Loucy (cell line): ENCODE results near the gene IL24.

Experiments
- H2AFZ ChIP-seq: fragments of 200-600 bp; sonication (generic); 2 replicates; pipeline ENCODE4 v1.6.0; 2016; ENCODE audit warnings: antibody characterized with exemption, mild to moderate bottlenecking, low read length, moderate library complexity
- H3F3A ChIP-seq: fragments of 200-600 bp; 2 replicates; pipeline ENCODE4 v1.6.0; 2016; ENCODE audit warnings: antibody characterized with exemption, low read depth, mild to moderate bottlenecking
- H3K27me3 ChIP-seq: fragments of 200-600 bp; sonication (generic); 2 replicates; pipeline ENCODE4 v1.6.1; 2014; ENCODE audit warnings: low read length, mild to moderate bottlenecking; ENCODE audit not compliant: insufficient read depth, poor library complexity, severe bottlenecking
- H3K36me3 ChIP-seq: fragments of 200-600 bp; sonication (generic); 2 replicates; pipeline ENCODE4 v1.6.1; 2016; ENCODE audit warnings: low read length; ENCODE audit not compliant: insufficient read depth
- H3K4me1 ChIP-seq: fragments of 200-600 bp; sonication (generic); 2 replicates; pipeline ENCODE4 v1.5.1; 2014; ENCODE audit warnings: low read length, mild to moderate bottlenecking; ENCODE audit not compliant: insufficient read depth, poor library complexity, severe bottlenecking
- H3K4me2 ChIP-seq: fragments of 200-600 bp; sonication (generic); 2 replicates; pipeline ENCODE4 v1.6.0; 2014; ENCODE audit warnings: antibody characterized with exemption, low read length, low read depth, mild to moderate bottlenecking; ENCODE audit not compliant: poor library complexity, severe bottlenecking
- H3K4me3 ChIP-seq: fragments of 200-600 bp; sonication (generic); 2 replicates; pipeline ENCODE4 v1.5.1; 2014; ENCODE audit warnings: low read length, mild to moderate bottlenecking, mixed read lengths; ENCODE audit not compliant: poor library complexity, severe bottlenecking
- H3K79me2 ChIP-seq: fragments of 200-600 bp; sonication (generic); 2 replicates; pipeline ENCODE4 v1.6.1; 2014; ENCODE audit warnings: low read length; ENCODE audit not compliant: insufficient read depth
- H3K9ac ChIP-seq: fragments of 200-600 bp; sonication (generic); 2 replicates; pipeline ENCODE4 v1.6.0; 2014; ENCODE audit warnings: mild to moderate bottlenecking, low read depth, low read length, moderate library complexity; ENCODE audit not compliant: poor library complexity, severe bottlenecking
- H3K9me2 ChIP-seq: fragments of 200-600 bp; sonication (generic); replicated peaks from 2 replicates; pipeline ENCODE4 v1.6.1; 2016; ENCODE audit warnings: low read depth, low read length, mixed read lengths
- H3K9me3 ChIP-seq: fragments of 200-600 bp; sonication (generic); 2 replicates; pipeline ENCODE4 v1.6.1; 2014; ENCODE audit warnings: mild to moderate bottlenecking, antibody characterized with exemption, low read length, low read depth; ENCODE audit not compliant: insufficient read depth
- H4K20me1 ChIP-seq: fragments of 200-600 bp; sonication (generic); 2 replicates; pipeline ENCODE4 v1.6.0; 2014; ENCODE audit warnings: antibody characterized with exemption, low read length, mild to moderate bottlenecking; ENCODE audit not compliant: insufficient read depth, poor library complexity, severe bottlenecking
- EZH2phosphoT487 ChIP-seq: fragments of 200-600 bp; IDR thresholded peaks from 2 replicates; pipeline ENCODE4 v1.6.1; 2018; ENCODE audit warnings: antibody characterized with exemption, mild to moderate bottlenecking, moderate library complexity, borderline replicate concordance
- TF ChIP-seq, protein P1 (sequence below): fragments of 200-600 bp; sonication (generic); conservative IDR thresholded peaks from 2 replicates; pipeline ENCODE4 v1.5.1; 2014; ENCODE audit warnings: mild to moderate bottlenecking, antibody characterized with exemption, low read length

The IL24 gene

DNA sequence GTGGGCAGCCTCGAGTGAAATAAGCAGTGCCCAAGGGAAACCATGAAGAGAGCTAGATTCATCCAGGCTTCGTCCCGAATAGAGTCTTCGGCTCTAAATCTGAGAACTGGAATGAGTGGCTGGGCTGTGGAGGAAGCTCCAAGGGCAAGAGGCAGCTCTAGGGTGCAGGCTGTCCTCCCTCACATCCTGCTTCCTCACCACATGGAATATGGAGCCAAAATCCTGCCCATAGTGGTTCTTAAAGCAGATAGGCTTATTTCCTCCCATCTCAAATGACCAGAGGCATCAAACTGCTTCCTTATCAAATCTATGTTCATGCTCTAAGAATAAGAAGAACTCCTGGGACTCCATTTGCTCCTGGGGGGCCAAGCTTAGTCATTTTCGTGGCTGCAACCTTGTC is 2.5 kb downstream of the IL24 start:
- Histone ChIP-seq H3K4me1 (no peaks in the 10 kb centered on the region), H3K4me3 (no peak overlapping the region), H3K4me2 (no peak overlapping the region), H3K9me2 (no peaks in the 10 kb centered on the region), H4K20me1 (no peaks in the 10 kb centered on the region), H3K27me3 (no peaks in the 10 kb centered on the region), H3K36me3 (no peaks in the 10 kb centered on the region), H3K79me2 (no peaks in the 10 kb centered on the region), H3F3A (no peaks in the 10 kb centered on the region), H2AFZ (no peak overlapping the region), H3K9ac (no peak overlapping the region), H3K9me3 (no peaks in the 10 kb centered on the region)
- TF ChIP-seq EZH2phosphoT487 = no peak
- TF ChIP-seq, protein P1, sequence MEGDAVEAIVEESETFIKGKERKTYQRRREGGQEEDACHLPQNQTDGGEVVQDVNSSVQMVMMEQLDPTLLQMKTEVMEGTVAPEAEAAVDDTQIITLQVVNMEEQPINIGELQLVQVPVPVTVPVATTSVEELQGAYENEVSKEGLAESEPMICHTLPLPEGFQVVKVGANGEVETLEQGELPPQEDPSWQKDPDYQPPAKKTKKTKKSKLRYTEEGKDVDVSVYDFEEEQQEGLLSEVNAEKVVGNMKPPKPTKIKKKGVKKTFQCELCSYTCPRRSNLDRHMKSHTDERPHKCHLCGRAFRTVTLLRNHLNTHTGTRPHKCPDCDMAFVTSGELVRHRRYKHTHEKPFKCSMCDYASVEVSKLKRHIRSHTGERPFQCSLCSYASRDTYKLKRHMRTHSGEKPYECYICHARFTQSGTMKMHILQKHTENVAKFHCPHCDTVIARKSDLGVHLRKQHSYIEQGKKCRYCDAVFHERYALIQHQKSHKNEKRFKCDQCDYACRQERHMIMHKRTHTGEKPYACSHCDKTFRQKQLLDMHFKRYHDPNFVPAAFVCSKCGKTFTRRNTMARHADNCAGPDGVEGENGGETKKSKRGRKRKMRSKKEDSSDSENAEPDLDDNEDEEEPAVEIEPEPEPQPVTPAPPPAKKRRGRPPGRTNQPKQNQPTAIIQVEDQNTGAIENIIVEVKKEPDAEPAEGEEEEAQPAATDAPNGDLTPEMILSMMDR = no peak

DNA sequence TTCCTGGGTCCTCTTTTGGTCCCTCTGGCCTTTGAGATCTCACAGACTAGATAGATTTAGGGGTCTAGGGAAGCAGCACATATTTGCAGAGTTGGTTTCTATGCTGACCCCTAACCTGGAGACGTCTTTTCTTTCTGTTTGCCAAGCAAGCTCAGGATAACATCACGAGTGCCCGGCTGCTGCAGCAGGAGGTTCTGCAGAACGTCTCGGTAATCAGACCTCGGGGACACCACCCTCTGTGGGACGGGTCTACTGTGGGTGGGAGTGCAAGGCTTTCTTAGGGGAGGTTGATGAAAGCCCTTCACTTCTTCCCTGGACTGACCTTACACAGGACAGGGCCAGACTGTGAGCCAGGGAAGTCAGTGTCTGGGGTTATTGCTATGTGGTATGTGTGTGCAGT is 2.9 kb downstream of the IL24 start:
- H3K9me3 ChIP-seq = no peaks in the 10 kb centered on the region
- no peaks in the 10 kb centered on the region for H4K20me1 ChIP-seq
- H3K9ac ChIP-seq = no peak overlapping the region
- no peak overlapping the region for H3K4me3 ChIP-seq
- H3F3A ChIP-seq = no peaks in the 10 kb centered on the region
- H3K4me1 ChIP-seq = no peaks in the 10 kb centered on the region
- H3K9me2 ChIP-seq = no peaks in the 10 kb centered on the region
- H2AFZ ChIP-seq = no peak overlapping the region
- H3K4me2 ChIP-seq = no peak overlapping the region
- H3K27me3 ChIP-seq = no peaks in the 10 kb centered on the region
- H3K36me3 ChIP-seq = no peaks in the 10 kb centered on the region
- no peaks in the 10 kb centered on the region for H3K79me2 ChIP-seq
- TF ChIP-seq EZH2phosphoT487 = no peak
- TF ChIP-seq, protein P1 = no peak

DNA sequence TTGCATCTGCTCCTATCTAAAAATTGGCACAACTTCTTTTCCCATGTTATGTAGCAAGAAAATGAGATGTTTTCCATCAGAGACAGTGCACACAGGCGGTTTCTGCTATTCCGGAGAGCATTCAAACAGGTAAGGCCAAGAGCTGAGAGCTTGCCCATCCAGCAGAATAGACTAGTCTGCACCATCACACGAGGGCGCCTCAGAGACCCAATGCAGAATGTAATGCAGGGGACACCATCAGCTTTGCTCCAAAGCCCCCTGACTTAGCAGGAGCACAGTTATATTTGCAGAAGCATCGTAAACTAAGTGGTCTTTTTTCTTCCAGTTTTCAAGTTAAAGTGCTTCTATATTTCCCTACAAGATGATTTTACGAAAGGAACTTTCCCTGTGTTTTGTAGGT is 4.7 kb downstream of the IL24 start:
- TF ChIP-seq, protein P1 = no peak
- TF ChIP-seq EZH2phosphoT487 = no peak
- no peaks in the 10 kb centered on the region for H3K4me1 ChIP-seq

More for the DNA sequence above, 4.7 kb downstream of the IL24 start:
- no peaks in the 10 kb centered on the region for H3K9me2 ChIP-seq
- H4K20me1 ChIP-seq = no peaks in the 10 kb centered on the region
- H3K9ac ChIP-seq = no peak overlapping the region
- no peak overlapping the region for H3K4me3 ChIP-seq
- H2AFZ ChIP-seq = no peak overlapping the region
- H3F3A ChIP-seq = no peaks in the 10 kb centered on the region
- no peaks in the 10 kb centered on the region for H3K79me2 ChIP-seq
- no peaks in the 10 kb centered on the region for H3K9me3 ChIP-seq
- H3K4me2 ChIP-seq = no peak overlapping the region
- H3K36me3 ChIP-seq = no peaks in the 10 kb centered on the region
- no peaks in the 10 kb centered on the region for H3K27me3 ChIP-seq
